Testis (tissue), 5 donors: ENCODE measurements around the gene MAP3K1. TPM values are rescaled to one million over a fixed set of nuclear protein-coding genes. Genes with fewer than 3 reads are reported as not detected.
A peak's percentile ranks its signal among the peaks of the same experiment; 100 is the strongest.

Experiments used
- DNase-seq: peaks from one replicate; pipeline ENCODE4 v3.0.0-alpha.2; 2019
- H3K27ac ChIP-seq, 2 donors: fragments of 200-600 bp; sonication (generic); one replicate each; pipeline ENCODE4 v1.5.1; 2019
- H3K27me3 ChIP-seq: fragments of 200-600 bp; sonication (generic); one replicate; pipeline ENCODE4 v1.5.1; 2019
- H3K36me3 ChIP-seq: fragments of 200-600 bp; sonication (generic); one replicate; pipeline ENCODE4 v1.5.1; 2017; ENCODE audit warnings: low read depth; ENCODE audit errors: missing control alignments
- H3K4me1 ChIP-seq: fragments of 200-600 bp; sonication (generic); one replicate; pipeline ENCODE4 v1.5.1; 2019
- H3K4me3 ChIP-seq, 2 donors: fragments of 200-600 bp; sonication (generic); one replicate each; pipeline ENCODE4 v1.5.1; 2017 to 2019
- H3K9me3 ChIP-seq: fragments of 200-600 bp; sonication (generic); one replicate; pipeline ENCODE4 v1.5.1; 2017
- POLR2A ChIP-seq: fragments of 450-650 bp; IDR thresholded peaks from one replicate; pipeline ENCODE4 v1.6.1; 2017; ENCODE audit warnings: antibody characterized with exemption, mild to moderate bottlenecking, moderate library complexity
- WGBS, 2 donors: methylation state at CpG; one replicate each; pipeline ENCODE4 v1.1.5; 2018; 5-methylcytosine and 5-hydroxymethylcytosine counted together
- intact Hi-C: fragments of 100-400 bp; cut with DNase I; formaldehyde crosslinking; loops from one replicate; pipeline ENCODE4 v1.15.1; 2023; ENCODE audit warnings: low total_unique reads
- long read RNA-seq, 2 donors: transcript quantifications; one replicate each; lab custom pipeline, GENCODE V29; 2026
- polyA plus RNA-seq: library from polyadenylated mRNA; stranded (reverse); fragments of 350-450 nt; fragmentation: Illumina TruSeq; extraction: RNeasy Lipid Tissue Mini Kit (QIAGEN cat#74804); gene quantifications from one replicate; pipeline ENCODE4 v1.2.3, GENCODE V29; 2014; ENCODE audit warnings: low read depth, low replicate concordance; ENCODE audit not compliant: insufficient read depth
- total RNA-seq, 2 donors: library from RNA; depleted of rRNA; stranded (reverse); fragments of >200 nt; gene quantifications; one replicate each; pipeline ENCODE4 v1.2.3, GENCODE V29; 2016
- TF ChIP-seq, protein P1 (sequence below), 3 experiments: fragments of 450-650 bp in 2 of 3; fragments of 200-600 bp in 1 of 3; sonication (generic) in 1 of 3; IDR thresholded peaks; one replicate each; pipeline ENCODE4 v1.5.1; 2016 to 2019; ENCODE audit warnings: antibody characterized with exemption in 3 of 3, mild to moderate bottlenecking in 2 of 3, moderate library complexity in 1 of 3

Gene MAP3K1
- total RNA-seq = 10 to 100 TPM; 42.5 to 52.0 TPM
- polyA plus RNA-seq = 20.4 TPM
- long read RNA-seq, donor 1, full-length matches to known transcripts = 2 of 14 reads
- long read RNA-seq, donor 1, partial matches to known transcripts = 12 of 14 reads
- long read RNA-seq, donor 1, other reads (novel, unspliced or antisense) = 0 of 14 reads
- long read RNA-seq, donor 2, full-length matches to known transcripts = 2 of 2 reads
- long read RNA-seq, donor 2, partial matches to known transcripts = 0 of 2 reads
- long read RNA-seq, donor 2, other reads (novel, unspliced or antisense) = 0 of 2 reads

DNA sequence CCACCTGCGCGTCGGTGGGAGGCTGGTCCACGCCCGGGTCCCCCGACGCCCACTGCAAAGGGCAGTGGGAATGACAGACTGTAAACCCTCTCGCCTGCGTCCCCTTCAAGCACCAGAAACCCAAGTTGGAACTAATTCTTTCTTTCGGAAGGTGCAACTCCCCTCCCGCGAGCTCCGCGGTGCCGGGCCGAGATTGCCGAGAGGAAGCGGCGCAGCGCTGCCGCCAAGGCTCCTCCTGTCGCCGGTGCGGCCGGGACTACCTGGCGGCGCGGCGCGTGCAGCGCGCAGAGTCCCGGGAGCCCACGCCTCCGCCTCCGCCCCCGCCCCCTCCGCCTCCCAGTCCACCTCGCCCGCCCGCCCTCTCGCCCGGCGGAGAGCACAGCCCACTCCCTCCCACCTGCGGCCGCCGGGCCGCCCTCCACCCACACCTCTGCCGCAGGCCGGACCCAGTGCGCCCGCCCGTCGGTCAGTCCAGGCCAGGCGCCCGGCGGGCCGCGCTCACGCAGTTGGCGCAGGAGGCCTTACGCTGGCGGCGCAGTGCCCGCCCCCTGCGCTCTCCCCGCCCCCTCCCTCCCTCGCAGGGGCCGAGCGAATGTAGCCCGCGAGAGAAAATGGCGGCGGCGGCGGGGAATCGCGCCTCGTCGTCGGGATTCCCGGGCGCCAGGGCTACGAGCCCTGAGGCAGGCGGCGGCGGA is at the start of gene MAP3K1:
MAP3K1 (plus strand) TSS at position 587 of the 695 bp plus-strand sequence; CDS start at position 612, 25 bp downstream.
- Histone ChIP-seq H3K4me3 (peak within 1 kb of the TSS; percentile 95 to 97), H3K27ac (peak within 1 kb of the TSS; percentile 95 to 97), H3K36me3 (no peaks in the 10 kb centered on the region), H3K27me3 (no peaks in the 10 kb centered on the region), H3K9me3 (no peaks in the 10 kb centered on the region), H3K4me1 (no peaks in the 10 kb centered on the region)
- DNase-seq = peak; percentile 84
- intact Hi-C loops = no loop called here
- 0 to 1% methylated on average over 8 to 49 of the region's 87 CpGs for WGBS, 2 donors
- TF ChIP-seq, protein P1, sequence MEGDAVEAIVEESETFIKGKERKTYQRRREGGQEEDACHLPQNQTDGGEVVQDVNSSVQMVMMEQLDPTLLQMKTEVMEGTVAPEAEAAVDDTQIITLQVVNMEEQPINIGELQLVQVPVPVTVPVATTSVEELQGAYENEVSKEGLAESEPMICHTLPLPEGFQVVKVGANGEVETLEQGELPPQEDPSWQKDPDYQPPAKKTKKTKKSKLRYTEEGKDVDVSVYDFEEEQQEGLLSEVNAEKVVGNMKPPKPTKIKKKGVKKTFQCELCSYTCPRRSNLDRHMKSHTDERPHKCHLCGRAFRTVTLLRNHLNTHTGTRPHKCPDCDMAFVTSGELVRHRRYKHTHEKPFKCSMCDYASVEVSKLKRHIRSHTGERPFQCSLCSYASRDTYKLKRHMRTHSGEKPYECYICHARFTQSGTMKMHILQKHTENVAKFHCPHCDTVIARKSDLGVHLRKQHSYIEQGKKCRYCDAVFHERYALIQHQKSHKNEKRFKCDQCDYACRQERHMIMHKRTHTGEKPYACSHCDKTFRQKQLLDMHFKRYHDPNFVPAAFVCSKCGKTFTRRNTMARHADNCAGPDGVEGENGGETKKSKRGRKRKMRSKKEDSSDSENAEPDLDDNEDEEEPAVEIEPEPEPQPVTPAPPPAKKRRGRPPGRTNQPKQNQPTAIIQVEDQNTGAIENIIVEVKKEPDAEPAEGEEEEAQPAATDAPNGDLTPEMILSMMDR (IDR thresholded peaks at IDR 0.05) = peak in 1 of 3 experiments; percentile 10
- no peak for TF ChIP-seq POLR2A

- intact Hi-C loops = no loop called here
- no peak for TF ChIP-seq POLR2A
- TF ChIP-seq, protein P1 (IDR thresholded peaks at IDR 0.05) = no peak
- Histone ChIP-seq H3K36me3 (no peaks in the 10 kb centered on the region), H3K27me3 (no peaks in the 10 kb centered on the region), H3K9me3 (no peaks in the 10 kb centered on the region), H3K4me1 (no peaks in the 10 kb centered on the region), H3K27ac (no peak overlapping the region), H3K4me3 (no peak overlapping the region)
- no peak for DNase-seq
- WGBS, 2 donors = 90 to 100% methylated on average over 3 of the region's 3 CpGs
These were observed 48.4 kb upstream of the MAP3K1 start for GRCh38 chr5:56766926-56767325.

DNA sequence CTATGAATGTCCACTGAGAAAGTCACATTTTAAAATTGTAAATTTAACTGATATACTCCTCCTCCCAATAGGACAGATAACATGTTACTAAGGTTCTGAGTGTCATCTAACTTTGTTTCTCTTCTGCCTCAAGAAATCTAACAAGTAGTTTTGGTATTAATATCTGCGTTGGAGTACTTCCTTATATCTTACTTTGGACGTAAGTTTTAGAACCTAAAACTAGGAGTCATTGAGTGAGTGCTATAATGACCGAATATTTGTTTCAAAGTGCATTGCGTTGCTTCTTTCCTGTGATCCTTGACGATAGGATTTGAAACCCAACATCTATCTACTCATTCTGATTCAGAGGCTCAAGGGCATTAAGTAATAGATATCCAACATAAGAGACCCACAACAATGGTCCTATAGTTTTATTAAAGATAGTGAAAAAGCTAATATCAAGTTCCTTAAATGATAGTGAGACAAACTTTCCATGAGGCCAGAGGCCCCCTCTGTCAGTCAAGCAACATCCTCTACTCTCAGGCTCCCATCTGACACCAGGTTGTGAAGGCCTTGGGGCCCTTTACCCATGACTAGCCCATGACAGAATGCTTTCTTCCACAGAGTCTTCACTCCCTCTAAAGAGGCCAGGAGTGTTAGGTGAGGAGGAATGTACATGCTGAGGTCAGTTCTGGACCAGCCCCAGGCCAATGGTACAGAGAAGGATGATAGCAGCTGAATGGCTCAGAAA is 45.3 kb upstream of the MAP3K1 start:
- Histone ChIP-seq H3K9me3 (no peaks in the 10 kb centered on the region), H3K27me3 (no peaks in the 10 kb centered on the region), H3K4me1 (no peaks in the 10 kb centered on the region), H3K27ac (no peak overlapping the region), H3K4me3 (no peak overlapping the region), H3K36me3 (no peaks in the 10 kb centered on the region)
- TF ChIP-seq, protein P1 (IDR thresholded peaks at IDR 0.05) = no peak
- no peak for TF ChIP-seq POLR2A
- WGBS, 2 donors = 67 to 69% methylated on average over 5 of the region's 5 CpGs
- DNase-seq = no peak
- intact Hi-C loops = no loop called here

GRCh38 chr5:56772767-56773166 is 42.6 kb upstream of the MAP3K1 start:
- H3K9me3 ChIP-seq = no peaks in the 10 kb centered on the region
- DNase-seq = no peak
- H3K27me3 ChIP-seq = no peaks in the 10 kb centered on the region
- H3K4me3 ChIP-seq = no peak overlapping the region
- TF ChIP-seq, protein P1 (IDR thresholded peaks at IDR 0.05) = no peak
- no peak for TF ChIP-seq POLR2A
- 91 to 94% methylated on average over 6 of the region's 6 CpGs for WGBS, 2 donors
- intact Hi-C loops = no loop called here
- H3K4me1 ChIP-seq = no peaks in the 10 kb centered on the region
- no peak overlapping the region for H3K27ac ChIP-seq
- no peaks in the 10 kb centered on the region for H3K36me3 ChIP-seq
